ENCODE results near the gene CSNK1G2. TPM values are rescaled to one million over a fixed set of nuclear protein-coding genes. Genes with fewer than 3 reads are reported as not detected.

Gene CSNK1G2
- polyA plus RNA-seq, 2 of the 4 experiments (the other 2 are of a cell fraction), result 15.5 to 42.0 TPM

DNA sequence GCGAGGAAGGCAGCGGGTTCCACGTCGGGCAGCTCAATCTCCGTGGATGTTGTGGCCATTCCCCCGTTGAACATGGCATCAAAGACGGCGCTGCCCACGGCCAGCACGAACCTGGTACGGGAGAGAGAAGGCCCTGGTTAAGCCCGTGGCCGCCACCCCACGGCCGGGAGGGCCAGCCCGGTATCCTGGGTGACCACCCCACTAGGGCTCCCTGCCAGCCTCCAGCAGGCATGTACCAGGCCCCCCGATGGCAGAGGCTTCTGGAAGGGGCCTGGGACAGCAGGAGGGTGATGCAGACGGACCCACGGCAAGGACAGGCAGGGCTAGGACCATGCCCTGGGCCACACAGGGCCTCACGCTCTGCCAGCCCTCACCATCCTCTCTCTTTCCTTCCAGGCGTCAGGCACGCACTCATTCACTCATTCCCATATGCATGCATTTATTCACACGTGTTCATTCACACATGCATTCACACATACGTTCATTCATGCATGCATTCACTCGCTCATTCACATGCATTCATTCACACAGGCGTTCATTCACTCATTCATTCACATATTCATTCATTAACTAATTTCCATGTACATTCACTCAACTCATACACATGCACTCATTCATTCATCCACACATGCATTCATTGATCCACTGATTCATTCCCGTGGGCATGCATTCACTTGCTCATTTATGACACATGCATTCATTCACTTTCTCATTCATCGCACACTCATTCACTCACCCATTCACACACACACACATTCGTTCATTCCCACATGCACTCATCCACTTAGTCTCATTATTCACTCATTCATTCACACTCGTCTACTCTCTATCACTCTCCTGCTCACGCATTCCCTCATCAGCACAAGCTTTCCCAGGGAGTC lies 56.6 kb downstream of the CSNK1G2 start:
- no peak overlapping the region for H3K4me3 ChIP-seq
- FAIRE-seq, result no peak
- ChIA-PET CTCF (interaction anchor here (0.5 kb wide), 1 partner anchor 639 kb away, joined by 3 read pairs; no protein-coding TSS in a partner anchor), POLR2A (no interaction called here)
- ATAC-seq, result no peak
- H3K4me2 ChIP-seq, result no peak overlapping the region
- no peak overlapping the region for H3K27ac ChIP-seq
- TF ChIP-seq HOXB5 (CRISPR knock-in tag; IDR thresholded peaks at IDR 0.05) (no peak), HEYL (CRISPR knock-in tag; IDR thresholded peaks at IDR 0.05) (no peak), USF2 (IDR thresholded peaks at IDR 0.05) (no peak), JUN (IDR thresholded peaks at IDR 0.05) (no peak)
- H3K9me3 ChIP-seq, result 0 out of 3 replicates have a peak, but pooled peaks cover 3% of the 10 kb centered on the region
- DNase-seq (ENCODE audit: low read depth in 1 of 2, low spot score in 1 of 2), result no peak
- H3K4me1 ChIP-seq, result no peaks in the 10 kb centered on the region
- 97% methylated on average over 23 of the region's 31 CpGs for WGBS (ENCODE audit: missing lambda C conversion rate)

DNA sequence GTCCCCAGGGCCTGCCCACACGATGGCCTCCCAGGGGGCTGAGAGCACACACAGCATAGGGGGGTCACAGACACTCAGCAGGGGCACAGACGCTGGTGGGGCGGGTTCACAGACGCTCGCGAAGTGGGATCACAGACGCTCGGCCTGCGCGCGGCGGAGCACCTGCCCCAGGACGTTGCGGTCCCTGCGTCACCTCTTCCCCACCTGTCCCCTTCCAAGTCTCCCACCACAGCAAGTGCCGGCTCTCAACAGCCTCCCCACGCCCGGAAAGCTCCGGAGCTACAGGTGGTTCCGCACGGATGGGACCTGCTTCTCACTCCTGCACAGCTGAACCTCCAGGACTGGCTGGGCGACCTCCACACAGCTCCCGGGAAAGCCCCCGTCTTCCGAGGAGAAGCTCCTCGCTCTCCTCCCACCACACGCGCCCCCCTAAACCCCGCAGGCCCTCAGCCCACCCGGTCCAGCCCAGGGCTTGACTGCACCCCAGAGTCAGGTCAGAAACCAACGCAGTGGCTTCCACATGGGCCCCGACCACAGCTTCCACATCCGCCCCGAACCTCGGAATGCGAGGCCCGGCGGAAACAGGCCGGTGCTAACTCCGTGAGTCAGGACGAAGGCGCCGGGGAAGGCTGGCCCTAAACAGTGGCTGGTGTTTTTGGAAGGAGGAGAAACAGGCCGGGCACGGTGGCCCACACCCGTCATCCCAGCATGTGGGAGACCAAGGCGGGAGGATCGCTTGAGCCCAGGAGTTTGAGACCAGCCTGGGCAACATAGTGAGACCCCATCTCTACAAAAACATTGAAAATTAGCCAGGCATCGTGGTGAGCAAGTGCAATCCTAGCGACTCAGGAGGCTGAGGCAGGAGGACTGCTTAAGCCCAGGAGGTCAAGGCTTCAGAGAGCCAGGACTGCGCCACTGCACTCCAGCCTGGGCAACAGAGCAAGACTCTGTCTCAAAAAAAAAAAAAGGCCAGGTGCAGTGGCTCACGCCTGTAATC lies 58.0 kb downstream of the CSNK1G2 start:
- WGBS (ENCODE audit: missing lambda C conversion rate), result 93% methylated on average over 35 of the region's 52 CpGs
- TF ChIP-seq HES2 (IDR thresholded peaks at IDR 0.05), result no peak
- no peak for TF ChIP-seq RNF2 (IDR thresholded peaks at IDR 0.05; ENCODE audit: borderline replicate concordance, low read depth)
- no peak for TF ChIP-seq HDAC2 (IDR thresholded peaks at IDR 0.05)
- no peaks in the 10 kb centered on the region for H3K4me1 ChIP-seq
- ChIA-PET POLR2A (no interaction called here), CTCF (interaction anchor here (0.9 kb wide), 1 partner anchor 12 kb away, joined by 3 read pairs; no protein-coding TSS in a partner anchor)
- H3K27ac ChIP-seq, result no peak overlapping the region
- no peak overlapping the region for H3K4me2 ChIP-seq
- H3K9me3 ChIP-seq, result 0 out of 3 replicates have a peak, but pooled peaks cover 3% of the 10 kb centered on the region
- no peak overlapping the region for H3K4me3 ChIP-seq
- no peak for DNase-seq (ENCODE audit: low read depth in 1 of 2, low spot score in 1 of 2)
- no peak for ATAC-seq
- no peak for FAIRE-seq

DNA sequence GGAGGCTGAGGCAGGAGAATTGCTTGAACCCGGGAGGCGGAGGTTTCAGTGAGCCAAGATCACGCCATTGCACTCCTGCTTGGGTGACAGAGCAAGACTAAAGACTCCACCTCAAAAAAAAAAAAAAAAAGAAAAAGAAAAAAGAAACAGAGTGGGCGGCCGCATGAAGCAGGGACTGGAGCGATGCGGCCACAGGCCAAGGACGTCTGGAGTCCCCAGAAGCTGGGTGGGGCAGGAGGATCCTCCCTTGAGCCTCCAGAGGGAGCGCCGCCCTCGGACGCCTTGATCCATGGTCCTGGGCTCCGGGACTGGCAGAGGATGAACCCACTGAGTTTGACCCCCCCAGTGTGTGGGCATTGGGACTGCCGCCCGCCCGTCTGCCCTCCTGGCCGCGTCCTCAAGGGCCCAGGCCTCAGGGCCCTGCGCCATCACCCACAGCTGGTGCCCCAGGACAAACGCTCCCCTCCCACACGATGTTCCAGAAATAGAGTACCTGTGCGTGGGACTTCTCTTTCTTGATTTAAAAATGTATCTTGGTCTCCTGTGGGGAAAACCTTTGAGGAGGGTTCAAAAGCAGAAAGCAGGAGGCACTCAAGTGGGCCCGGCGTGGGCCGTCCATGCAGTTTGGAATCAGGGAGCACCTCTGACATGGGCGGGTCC lies 59.0 kb downstream of the CSNK1G2 start:
- no peak for ATAC-seq
- Histone ChIP-seq H3K4me3 (no peak overlapping the region), H3K4me1 (no peaks in the 10 kb centered on the region), H3K4me2 (no peak overlapping the region), H3K27ac (no peak overlapping the region), H3K9me3 (0 out of 3 replicates have a peak, but pooled peaks cover 3% of the 10 kb centered on the region)
- FAIRE-seq, result no peak
- no peak for DNase-seq (ENCODE audit: low read depth in 1 of 2, low spot score in 1 of 2)
- WGBS (ENCODE audit: missing lambda C conversion rate), result 94% methylated on average over 24 of the region's 26 CpGs
- ChIA-PET CTCF (no interaction called here), POLR2A (no interaction called here)
- TF ChIP-seq CHD2 (IDR thresholded peaks at IDR 0.05; ENCODE audit: low read length, partially characterized antibody) (no peak), ZSCAN20 (CRISPR knock-in tag; IDR thresholded peaks at IDR 0.05) (no peak), FOSB (CRISPR knock-in tag; IDR thresholded peaks at IDR 0.05) (no peak), EHMT2 (IDR thresholded peaks at IDR 0.05; ENCODE audit: low read depth) (no peak), TP53 (CRISPR knock-in tag; IDR thresholded peaks at IDR 0.05) (no peak), ZFP36 (IDR thresholded peaks at IDR 0.05; ENCODE audit: borderline replicate concordance, partially characterized antibody) (no peak), BHLHE40 (IDR thresholded peaks at IDR 0.05; ENCODE audit: low read depth, low read length) (no peak), GATA3 (IDR thresholded peaks at IDR 0.05; ENCODE audit: borderline replicate concordance) (no peak), TFCP2L1 (CRISPR knock-in tag; IDR thresholded peaks at IDR 0.05) (no peak), CBX2 (IDR thresholded peaks at IDR 0.05; ENCODE audit: borderline replicate concordance, low read depth) (no peak), REST (IDR thresholded peaks at IDR 0.05) (no peak), HOXB13 (CRISPR knock-in tag; IDR thresholded peaks at IDR 0.05; ENCODE audit: low read depth) (no peak), HDAC2 (IDR thresholded peaks at IDR 0.05) (no peak), CBX8 (IDR thresholded peaks at IDR 0.05) (no peak), RNF2 (IDR thresholded peaks at IDR 0.05; ENCODE audit: borderline replicate concordance, low read depth) (no peak), ATOH8 (CRISPR knock-in tag; IDR thresholded peaks at IDR 0.05; ENCODE audit: low read depth) (no peak), EP300 (IDR thresholded peaks at IDR 0.05) (no peak)

Data from A549 (cell line).